ENCODE results near the gene TMEM209.
"Not testable (repeated sequence)": the region's sequence is repeated elsewhere in the genome, so short reads cannot be mapped to it uniquely, and the experiment has no call there.

The TMEM209 gene

DNA sequence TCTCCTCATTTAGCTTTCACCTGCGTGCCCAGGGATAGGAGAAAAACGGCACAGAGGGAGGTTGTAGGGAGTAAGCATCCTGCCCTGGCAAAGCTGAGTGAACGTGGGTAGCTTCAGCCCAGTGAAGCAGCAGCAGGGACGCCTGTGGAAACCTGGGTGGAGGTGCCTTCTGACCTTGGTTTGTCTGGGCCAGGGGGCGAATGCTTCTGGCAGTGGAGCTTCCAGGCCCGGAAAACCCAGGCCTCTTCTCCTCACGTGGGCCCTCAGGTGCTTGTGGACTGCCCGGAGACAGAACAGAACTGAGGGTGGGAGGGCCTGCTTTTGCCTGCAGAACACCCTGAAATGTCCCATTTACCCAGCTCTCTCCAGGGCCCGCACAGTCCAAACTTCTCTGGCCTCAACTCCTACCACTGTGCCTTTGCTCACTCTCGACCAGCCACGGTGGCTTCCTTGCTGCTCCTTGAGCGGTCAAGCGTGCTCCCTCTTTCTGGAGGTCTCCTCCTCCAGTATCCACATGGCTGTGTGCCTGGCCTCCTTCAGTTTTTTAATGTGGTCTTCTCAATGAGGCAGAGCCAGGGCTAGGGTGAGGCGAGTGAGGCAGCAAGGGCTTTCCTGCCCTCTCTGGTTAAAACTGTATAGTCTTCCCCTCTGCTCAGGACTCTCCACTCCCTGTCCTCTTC lies 62.4 kb downstream of the TMEM209 start:
- FAIRE-seq = no peak

- FAIRE-seq = no peak
These were observed 63.1 kb downstream of the TMEM209 start for GRCh38 chr7:130141884-130142653.

GRCh38 chr7:130141161-130141883 lies 63.9 kb downstream of the TMEM209 start:
- FAIRE-seq = no peak

DNA sequence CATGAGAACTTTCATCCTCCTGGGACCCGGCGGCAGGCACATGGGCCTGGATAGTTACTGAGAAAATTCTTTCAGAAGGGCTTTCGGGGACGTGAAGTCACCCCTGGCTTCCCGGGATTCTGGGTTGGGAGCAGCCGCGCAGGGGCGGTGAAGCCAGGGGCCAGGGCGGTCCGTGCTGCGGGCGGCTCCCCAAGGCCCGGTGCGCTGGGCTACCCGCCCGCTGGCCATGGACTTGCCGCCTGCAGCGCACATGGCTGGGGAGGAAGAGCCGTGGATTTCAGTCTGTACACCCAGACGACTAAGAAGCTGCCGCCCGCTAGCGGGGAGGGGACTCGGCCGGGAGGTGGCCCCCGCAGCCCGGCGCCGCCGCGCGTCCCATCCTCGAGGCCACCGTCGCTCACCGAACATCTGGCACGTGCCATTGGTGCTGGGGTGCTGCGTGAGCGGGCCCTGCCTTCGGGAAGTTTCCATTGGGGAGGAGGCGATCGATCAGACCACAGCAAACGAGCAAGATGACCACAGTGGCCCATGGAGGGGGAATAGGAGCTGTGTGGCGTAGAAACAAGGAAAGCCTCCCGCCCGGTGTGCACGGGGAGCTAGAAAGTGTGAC lies 64.5 kb downstream of the TMEM209 start:
- FAIRE-seq = no peak

DNA sequence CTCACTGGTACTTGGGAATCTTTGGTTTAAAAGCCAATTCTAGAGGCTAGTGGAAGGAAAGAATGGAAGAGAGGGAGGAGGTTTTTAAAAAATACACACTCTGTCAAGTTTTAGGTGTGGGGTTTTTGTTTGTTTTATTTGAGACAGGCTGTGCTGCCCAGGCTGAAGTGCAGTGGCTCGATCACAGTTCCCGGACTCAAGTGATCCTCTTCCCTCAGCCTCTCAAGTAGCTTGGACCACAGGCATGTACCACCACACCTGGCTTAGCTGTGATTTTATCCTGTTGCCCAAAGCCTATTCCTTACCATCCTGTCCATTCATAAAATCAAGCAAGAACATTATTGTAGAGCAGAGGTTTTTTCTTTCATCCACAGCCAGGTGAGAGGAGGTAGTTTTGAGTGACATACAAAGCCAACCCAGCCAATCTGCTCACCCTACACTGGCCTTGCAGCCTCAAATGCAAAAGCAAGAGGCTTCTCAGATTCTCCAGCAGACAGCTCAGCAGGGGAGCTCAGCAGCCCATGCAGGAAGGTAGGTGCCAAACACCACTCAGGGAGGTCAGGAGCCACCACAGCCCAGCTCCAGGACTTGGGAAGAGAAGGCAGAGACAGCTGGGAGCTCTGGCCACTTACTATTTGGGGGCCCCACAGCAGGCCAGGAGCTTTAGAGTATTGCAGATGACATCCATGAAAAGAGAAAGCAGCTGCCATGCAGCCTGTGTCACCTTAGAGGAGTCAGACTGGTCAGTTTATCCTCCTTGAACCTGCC lies 65.8 kb downstream of the TMEM209 start:
- FAIRE-seq = no peak

DNA sequence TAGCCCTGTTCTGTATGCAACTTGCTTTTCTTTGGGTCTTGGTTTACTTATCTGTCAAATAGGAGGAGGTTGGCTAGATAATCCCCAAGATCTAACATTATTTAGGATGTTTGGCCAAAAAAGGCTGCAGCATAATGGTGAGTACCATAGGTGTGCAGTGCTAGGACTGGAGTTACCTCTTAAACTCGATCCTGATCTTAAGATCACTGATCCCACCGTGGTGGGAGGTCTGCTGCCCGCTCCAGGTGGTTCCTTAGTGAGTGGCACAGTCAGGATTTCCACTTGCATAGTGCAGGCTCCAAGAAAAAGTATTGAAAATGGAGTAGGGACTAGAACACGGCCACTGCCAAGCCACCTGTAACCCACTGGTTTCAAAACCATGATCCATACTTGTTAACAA lies 68.0 kb downstream of the TMEM209 start:
- FAIRE-seq = no peak

- no peak for FAIRE-seq
These were observed 68.5 kb downstream of the TMEM209 start for GRCh38 chr7:130136579-130137167.

- no peak for FAIRE-seq
These were observed 69.7 kb downstream of the TMEM209 start for GRCh38 chr7:130135208-130136205.

DNA sequence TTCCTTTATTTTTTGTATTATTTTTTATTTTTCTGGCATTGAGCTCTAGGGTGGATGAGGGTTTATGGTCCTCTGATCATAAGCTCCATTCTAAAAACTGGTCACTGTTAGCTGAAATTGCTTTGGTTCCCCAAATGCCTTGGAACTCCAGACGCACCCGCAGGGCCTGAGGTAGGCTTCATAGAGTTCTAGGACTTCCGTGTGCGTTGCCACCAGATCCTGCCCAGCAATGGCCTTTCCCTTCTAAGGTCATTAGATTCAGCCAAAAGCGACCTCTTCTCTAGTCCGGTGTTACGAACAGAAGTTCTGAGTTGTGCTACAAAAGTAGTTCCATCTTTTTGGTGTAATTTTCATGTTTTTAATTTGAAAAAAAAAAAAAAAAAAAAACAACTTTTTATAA lies 70.5 kb downstream of the TMEM209 start:
- FAIRE-seq = no peak

GRCh38 chr7:130134106-130134636 lies 71.0 kb downstream of the TMEM209 start:
- no peak for FAIRE-seq

DNA sequence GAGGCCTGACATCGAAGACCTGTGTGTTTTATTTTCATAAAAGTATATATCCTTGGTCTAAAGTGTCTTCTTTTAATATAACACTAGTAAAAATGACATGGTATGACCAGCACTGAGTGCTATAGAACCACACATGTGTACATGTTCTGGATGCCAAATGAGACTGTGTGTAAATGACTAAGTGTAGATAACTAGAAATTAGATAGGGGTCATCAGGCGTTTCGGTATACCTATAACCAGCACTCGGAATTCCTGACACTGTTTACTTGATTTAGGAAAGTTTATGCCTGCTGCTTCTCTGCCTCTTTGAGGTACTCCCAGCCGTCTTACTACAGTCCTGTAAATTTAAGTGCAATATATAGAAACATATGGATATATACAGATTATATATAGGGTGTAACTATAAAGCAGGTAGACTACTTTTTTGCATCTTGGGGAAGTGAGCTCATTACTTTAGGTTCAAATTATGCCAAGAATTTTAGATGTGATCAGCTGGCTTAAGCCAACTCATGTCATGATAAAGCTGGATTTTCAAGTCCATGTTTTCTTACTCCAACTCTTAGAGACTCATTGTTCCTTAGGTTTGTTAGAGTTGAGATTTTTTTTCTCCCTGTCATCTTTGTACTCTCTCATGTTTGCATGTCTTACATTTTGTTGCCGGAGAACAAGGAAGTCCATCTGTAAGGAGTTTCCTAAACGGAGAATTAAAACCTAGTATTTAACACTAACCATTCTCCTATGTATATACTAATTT lies 72.0 kb downstream of the TMEM209 start:
- FAIRE-seq = no peak

DNA sequence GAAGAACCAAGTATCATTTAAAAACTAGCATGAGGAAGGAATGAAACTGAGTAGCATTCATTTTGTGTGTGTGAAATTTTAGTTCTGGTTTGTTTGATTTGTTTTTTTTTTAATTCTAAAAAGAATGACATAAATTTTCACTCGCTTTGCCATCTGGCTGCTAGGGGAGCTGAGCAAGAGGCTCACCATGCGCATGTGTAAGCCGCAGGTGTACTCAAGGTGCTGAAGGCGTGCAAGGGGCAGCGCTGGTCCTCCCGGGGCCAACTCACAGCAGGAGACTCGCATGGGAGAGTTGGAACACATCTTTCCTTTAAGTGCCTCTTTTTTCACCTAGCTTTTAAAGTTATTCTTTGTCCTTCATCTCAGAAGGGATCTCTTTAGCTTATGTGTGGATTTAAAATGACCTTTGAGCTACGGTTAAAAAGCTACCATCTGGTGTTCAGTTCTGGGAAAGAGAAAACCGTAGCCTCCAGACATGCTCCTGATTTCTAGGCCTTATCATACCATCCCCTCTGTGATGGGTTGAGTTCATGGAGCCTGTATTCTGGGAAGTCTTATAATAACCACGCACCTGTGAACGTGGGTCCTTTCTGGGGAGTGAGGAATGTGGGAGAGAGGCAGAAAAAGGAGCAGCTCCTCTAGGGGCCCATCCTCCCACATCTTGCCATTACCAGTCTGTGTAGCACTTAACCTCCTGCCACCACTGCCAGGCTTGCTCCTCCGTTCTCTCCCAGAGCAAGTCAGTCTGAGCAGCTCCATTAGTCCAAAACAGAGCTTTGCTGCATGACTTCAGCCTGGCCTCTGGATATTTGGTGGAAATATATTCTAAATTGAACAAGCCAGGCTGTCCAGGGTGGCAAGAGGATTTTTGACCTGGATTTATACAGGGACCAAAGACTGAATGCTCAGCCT lies 73.0 kb downstream of the TMEM209 start:
- no peak for FAIRE-seq

DNA sequence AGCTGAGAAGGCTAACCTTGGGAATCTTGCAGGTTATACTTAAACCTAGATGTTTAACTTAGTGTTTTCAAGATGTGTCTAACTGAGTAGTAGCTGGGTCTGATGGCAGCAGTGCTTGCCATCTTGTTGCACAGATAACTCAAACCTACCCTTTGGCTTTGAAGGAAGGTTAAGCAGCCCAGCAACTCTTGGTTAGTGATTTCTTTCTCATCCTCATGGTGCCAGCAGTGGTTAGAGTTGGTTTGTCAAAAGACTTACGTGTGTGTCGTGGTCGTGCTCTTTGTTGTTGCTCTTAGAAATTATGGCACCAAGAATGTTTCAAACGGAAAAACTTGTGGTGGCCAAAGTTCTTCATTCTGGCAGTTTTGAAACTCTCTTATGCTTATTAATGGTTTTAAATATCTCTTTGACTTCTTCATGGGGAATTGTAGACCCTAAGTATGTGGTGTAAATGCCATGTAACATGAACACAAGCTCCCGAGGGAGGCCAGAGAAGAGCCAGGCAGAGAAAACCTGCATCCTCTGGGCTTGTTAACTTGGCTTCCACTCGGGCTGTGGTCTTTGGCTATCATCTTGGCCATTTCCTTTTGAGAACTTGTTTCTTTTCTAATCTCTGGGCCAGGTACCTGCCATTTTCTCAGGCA lies 73.9 kb downstream of the TMEM209 start:
- no peak for FAIRE-seq

GRCh38 chr7:130129011-130129411 lies 76.2 kb downstream of the TMEM209 start:
- no peak for FAIRE-seq

DNA sequence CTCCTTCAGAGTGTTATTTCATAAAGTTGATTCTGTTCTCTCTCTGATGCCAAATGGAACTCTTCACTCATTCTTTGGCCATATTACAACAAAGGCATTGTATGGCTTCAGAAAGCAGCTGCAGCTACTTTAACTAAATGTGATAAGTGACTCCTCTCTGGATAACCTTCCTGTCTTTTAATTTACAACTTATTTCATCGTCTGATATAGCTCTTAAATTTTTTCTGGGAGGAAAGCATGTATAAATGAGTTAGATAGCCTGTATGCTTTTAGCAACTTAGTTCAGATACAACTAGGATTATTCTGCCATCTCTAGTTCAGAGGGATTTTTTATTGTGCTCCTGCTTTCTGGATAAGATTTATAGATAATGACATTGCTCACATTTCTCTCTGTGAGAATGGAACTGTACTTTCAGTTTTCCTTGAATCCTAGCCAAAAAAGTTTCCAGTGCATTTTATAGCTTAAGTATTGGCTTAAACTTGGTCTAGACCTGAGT lies 77.3 kb downstream of the TMEM209 start:
- no peak for FAIRE-seq

- FAIRE-seq = no peak
These were observed 77.8 kb downstream of the TMEM209 start for GRCh38 chr7:130127404-130127803.

DNA sequence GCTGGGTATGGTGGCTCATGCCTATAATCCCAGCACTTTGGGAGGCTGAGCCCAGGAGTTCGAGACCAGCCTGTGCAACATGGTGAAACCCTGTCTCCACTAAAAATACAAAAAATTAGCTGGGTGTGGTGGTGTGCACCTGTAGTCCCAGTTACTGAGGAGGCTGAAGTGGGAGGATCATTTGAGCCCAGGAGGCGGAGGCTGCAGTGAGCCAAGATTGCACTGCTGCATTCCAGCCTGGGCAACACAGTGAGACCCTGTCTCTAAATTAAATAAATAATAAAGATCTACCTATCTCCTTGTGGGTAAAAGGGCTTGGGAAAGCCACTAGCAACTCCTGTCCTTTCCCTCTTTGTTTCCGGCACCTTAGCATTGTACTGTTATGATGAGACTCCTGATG lies 78.4 kb downstream of the TMEM209 start:
- not testable (repeated sequence) for FAIRE-seq

DNA sequence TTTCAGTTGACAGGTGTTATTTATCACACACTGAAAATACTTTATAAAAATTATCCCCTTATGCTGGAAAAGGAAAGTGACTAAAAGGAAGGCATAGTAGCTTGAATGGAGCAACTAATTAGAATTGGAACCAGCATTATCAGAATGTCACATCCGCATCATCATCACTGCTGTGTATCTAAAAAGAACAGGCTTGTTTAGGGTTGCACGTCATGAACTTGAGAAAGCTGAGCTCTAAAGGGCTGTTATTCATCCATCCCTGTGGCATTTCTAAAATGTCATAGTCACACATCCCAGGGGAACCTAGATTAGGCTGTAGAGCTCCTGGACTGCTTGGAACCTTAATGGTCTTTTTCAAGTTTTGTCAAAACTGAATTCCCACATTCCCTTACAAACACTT lies 80.5 kb downstream of the TMEM209 start:
- no peak for FAIRE-seq
